Activated T-helper 9 cell treated with anti-CD3 and anti-CD28 coated beads, Interleukin-2, amount 50 U/mL, for 16 hours (primary cell): ENCODE measurements around the gene SPTB.

Source experiments
- DNase-seq: peaks from one replicate; pipeline ENCODE4 v3.0.0-alpha.2; 2020; ENCODE audit warnings: low read depth

The SPTB gene

GRCh38 chr14:64748995-64749714 is 130.6 kb downstream of the SPTB start:
- no peak for DNase-seq

GRCh38 chr14:64748521-64748920 is 131.2 kb downstream of the SPTB start:
- no peak for DNase-seq

- no peak for DNase-seq
Measured at GRCh38 chr14:64747327-64747726, 132.4 kb downstream of the SPTB start.

GRCh38 chr14:64746298-64747250 is 133.1 kb downstream of the SPTB start:
- no peak for DNase-seq

GRCh38 chr14:64745511-64746091 is 134.1 kb downstream of the SPTB start:
- no peak for DNase-seq

- no peak for DNase-seq
Measured at GRCh38 chr14:64743061-64743460, 136.6 kb downstream of the SPTB start.

GRCh38 chr14:64741961-64742360 is 137.7 kb downstream of the SPTB start:
- DNase-seq = no peak

- no peak for DNase-seq
Measured at GRCh38 chr14:64741200-64741599, 138.5 kb downstream of the SPTB start.

- DNase-seq = no peak
Measured at GRCh38 chr14:64738281-64738804, 141.4 kb downstream of the SPTB start.

- no peak for DNase-seq
Measured at GRCh38 chr14:64737391-64738280, 142.1 kb downstream of the SPTB start.

GRCh38 chr14:64736271-64737169 is 143.2 kb downstream of the SPTB start:
- no peak for DNase-seq

GRCh38 chr14:64734990-64735389 is 144.7 kb downstream of the SPTB start:
- DNase-seq = no peak

- no peak for DNase-seq
Measured at GRCh38 chr14:64733899-64734298, 145.8 kb downstream of the SPTB start.

- no peak for DNase-seq
Measured at GRCh38 chr14:64733321-64733720, 146.4 kb downstream of the SPTB start.

GRCh38 chr14:64732536-64733120 is 147.1 kb downstream of the SPTB start:
- no peak for DNase-seq

GRCh38 chr14:64732066-64732465 is 147.6 kb downstream of the SPTB start:
- no peak for DNase-seq

GRCh38 chr14:64731141-64731581 is 148.5 kb downstream of the SPTB start:
- DNase-seq = no peak

GRCh38 chr14:64730681-64731080 is 149.0 kb downstream of the SPTB start:
- no peak for DNase-seq

GRCh38 chr14:64730061-64730440 is 149.7 kb downstream of the SPTB start:
- no peak for DNase-seq
